ENCODE data around the gene PRRT2.

Gene PRRT2

DNA sequence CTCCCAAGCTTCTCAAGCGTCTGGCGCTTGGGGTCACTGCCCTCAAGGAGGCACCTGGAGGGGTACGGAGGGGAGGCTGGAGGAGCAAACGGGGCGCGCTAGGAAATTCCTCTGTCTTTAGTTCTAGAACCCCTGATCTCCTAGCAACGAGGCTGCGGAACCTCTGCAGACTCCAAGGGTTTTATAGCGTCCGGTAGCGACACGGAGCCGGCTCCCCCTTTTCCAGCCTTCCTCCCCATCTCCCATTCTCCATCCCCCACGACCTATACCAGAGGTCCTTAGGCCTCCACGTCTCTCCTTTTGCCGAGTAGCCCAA is 51.6 kb downstream of the PRRT2 start:
- Histone ChIP-seq H3K27me3 (ENCODE audit: low read length) (no peaks in the 10 kb centered on the region), H3K27ac (ENCODE audit: low read depth, low read length) (no peak overlapping the region), H2AFZ (ENCODE audit: low read depth, low read length, severe bottlenecking) (peak overlapping the region; percentile 95), H3K4me3 (ENCODE audit: insufficient read depth, low read length, poor library complexity, severe bottlenecking) (no peak overlapping the region), H3K9me3 (ENCODE audit: insufficient read depth, low read length) (no peaks in the 10 kb centered on the region), H3K9me2 (replicated peaks; ENCODE audit: insufficient read depth, low read length) (no peaks in the 10 kb centered on the region), H3K9ac (ENCODE audit: low read length) (no peak overlapping the region), H3K36me3 (ENCODE audit: low read length) (no peaks in the 10 kb centered on the region), H3K4me2 (ENCODE audit: low read depth, low read length, poor library complexity, severe bottlenecking) (peak overlapping the region; percentile 34), H4K20me1 (ENCODE audit: low read depth, low read length) (no peaks in the 10 kb centered on the region), H3K79me2 (ENCODE audit: insufficient read depth, low read length) (no peaks in the 10 kb centered on the region; the same call in 1 of the 2 replicates), H3F3A (ENCODE audit: insufficient read depth) (no peaks in the 10 kb centered on the region)
- TF ChIP-seq, protein P1, sequence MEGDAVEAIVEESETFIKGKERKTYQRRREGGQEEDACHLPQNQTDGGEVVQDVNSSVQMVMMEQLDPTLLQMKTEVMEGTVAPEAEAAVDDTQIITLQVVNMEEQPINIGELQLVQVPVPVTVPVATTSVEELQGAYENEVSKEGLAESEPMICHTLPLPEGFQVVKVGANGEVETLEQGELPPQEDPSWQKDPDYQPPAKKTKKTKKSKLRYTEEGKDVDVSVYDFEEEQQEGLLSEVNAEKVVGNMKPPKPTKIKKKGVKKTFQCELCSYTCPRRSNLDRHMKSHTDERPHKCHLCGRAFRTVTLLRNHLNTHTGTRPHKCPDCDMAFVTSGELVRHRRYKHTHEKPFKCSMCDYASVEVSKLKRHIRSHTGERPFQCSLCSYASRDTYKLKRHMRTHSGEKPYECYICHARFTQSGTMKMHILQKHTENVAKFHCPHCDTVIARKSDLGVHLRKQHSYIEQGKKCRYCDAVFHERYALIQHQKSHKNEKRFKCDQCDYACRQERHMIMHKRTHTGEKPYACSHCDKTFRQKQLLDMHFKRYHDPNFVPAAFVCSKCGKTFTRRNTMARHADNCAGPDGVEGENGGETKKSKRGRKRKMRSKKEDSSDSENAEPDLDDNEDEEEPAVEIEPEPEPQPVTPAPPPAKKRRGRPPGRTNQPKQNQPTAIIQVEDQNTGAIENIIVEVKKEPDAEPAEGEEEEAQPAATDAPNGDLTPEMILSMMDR (IDR thresholded peaks at IDR 0.05; ENCODE audit: insufficient read depth, low read length, poor library complexity, severe bottlenecking) = no peak
- TF ChIP-seq EZH2phosphoT487 (conservative IDR thresholded peaks at IDR 0.05; ENCODE audit: low read length) = no peak

DNA sequence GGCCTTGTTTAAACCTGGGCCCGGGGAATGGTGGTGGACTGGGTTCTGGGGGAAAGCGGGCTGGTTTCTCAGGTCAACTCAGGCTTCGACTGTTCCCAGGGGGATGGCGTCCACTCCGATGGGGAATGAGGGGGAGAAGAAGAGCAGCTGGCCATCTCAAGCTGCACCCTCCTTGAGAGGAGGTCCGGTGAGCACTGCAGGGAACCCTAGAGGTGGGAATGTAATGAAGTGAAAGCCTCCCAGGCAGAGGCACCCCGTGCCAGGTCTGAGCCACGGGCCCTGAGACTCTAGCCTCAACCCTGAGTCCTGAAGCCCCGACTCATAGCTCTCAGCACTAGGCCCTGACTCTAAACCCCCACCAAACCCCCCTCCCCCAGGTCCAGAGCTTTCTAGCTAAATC is 52.2 kb downstream of the PRRT2 start:
- no peak overlapping the region for H3K27ac ChIP-seq (ENCODE audit: low read depth, low read length)
- H3K4me2 ChIP-seq (ENCODE audit: low read depth, low read length, poor library complexity, severe bottlenecking) = no peak overlapping the region
- no peaks in the 10 kb centered on the region for H3K36me3 ChIP-seq (ENCODE audit: low read length)
- H3K9me3 ChIP-seq (ENCODE audit: insufficient read depth, low read length) = no peaks in the 10 kb centered on the region
- no peaks in the 10 kb centered on the region; the same call in 1 of the 2 replicates for H3K79me2 ChIP-seq (ENCODE audit: insufficient read depth, low read length)
- H3K9me2 ChIP-seq (replicated peaks; ENCODE audit: insufficient read depth, low read length) = no peaks in the 10 kb centered on the region
- H3F3A ChIP-seq (ENCODE audit: insufficient read depth) = no peaks in the 10 kb centered on the region
- H3K4me3 ChIP-seq (ENCODE audit: insufficient read depth, low read length, poor library complexity, severe bottlenecking) = no peak overlapping the region
- H3K9ac ChIP-seq (ENCODE audit: low read length) = no peak overlapping the region
- no peak overlapping the region for H2AFZ ChIP-seq (ENCODE audit: low read depth, low read length, severe bottlenecking)
- H3K27me3 ChIP-seq (ENCODE audit: low read length) = no peaks in the 10 kb centered on the region
- no peak for TF ChIP-seq EZH2phosphoT487 (conservative IDR thresholded peaks at IDR 0.05; ENCODE audit: low read length)
- H4K20me1 ChIP-seq (ENCODE audit: low read depth, low read length) = no peaks in the 10 kb centered on the region

Measured in SU-DHL-6 (cell line).